ENCODE data around the gene ABLIM1.

ABLIM1 gene

GRCh38 chr10:114648368-114648767 lies 9.7 kb downstream of the ABLIM1 start:
- DNase-seq (ENCODE audit: low read depth): no peak
- H3K4me3 ChIP-seq (ENCODE audit: low read depth, low read length): no peak overlapping the region
- TF ChIP-seq, protein P1, sequence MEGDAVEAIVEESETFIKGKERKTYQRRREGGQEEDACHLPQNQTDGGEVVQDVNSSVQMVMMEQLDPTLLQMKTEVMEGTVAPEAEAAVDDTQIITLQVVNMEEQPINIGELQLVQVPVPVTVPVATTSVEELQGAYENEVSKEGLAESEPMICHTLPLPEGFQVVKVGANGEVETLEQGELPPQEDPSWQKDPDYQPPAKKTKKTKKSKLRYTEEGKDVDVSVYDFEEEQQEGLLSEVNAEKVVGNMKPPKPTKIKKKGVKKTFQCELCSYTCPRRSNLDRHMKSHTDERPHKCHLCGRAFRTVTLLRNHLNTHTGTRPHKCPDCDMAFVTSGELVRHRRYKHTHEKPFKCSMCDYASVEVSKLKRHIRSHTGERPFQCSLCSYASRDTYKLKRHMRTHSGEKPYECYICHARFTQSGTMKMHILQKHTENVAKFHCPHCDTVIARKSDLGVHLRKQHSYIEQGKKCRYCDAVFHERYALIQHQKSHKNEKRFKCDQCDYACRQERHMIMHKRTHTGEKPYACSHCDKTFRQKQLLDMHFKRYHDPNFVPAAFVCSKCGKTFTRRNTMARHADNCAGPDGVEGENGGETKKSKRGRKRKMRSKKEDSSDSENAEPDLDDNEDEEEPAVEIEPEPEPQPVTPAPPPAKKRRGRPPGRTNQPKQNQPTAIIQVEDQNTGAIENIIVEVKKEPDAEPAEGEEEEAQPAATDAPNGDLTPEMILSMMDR (IDR thresholded peaks at IDR 0.05; ENCODE audit: low read depth, low read length, missing control alignments): no peak

- no peak for DNase-seq (ENCODE audit: low read depth)
- no peak overlapping the region for H3K4me3 ChIP-seq (ENCODE audit: low read depth, low read length)
- TF ChIP-seq, protein P1 (IDR thresholded peaks at IDR 0.05; ENCODE audit: low read depth, low read length, missing control alignments): no peak
Measured at GRCh38 chr10:114647545-114648138, 10.4 kb downstream of the ABLIM1 start.

- DNase-seq (ENCODE audit: low read depth): no peak
- TF ChIP-seq, protein P1 (IDR thresholded peaks at IDR 0.05; ENCODE audit: low read depth, low read length, missing control alignments): no peak
- no peak overlapping the region for H3K4me3 ChIP-seq (ENCODE audit: low read depth, low read length)
Measured at GRCh38 chr10:114646426-114646825, 11.6 kb downstream of the ABLIM1 start.

- TF ChIP-seq, protein P1 (IDR thresholded peaks at IDR 0.05; ENCODE audit: low read depth, low read length, missing control alignments): no peak
- DNase-seq (ENCODE audit: low read depth): no peak
- H3K4me3 ChIP-seq (ENCODE audit: low read depth, low read length): no peak overlapping the region
Measured at GRCh38 chr10:114645706-114646105, 12.4 kb downstream of the ABLIM1 start.

- DNase-seq (ENCODE audit: low read depth): no peak
- TF ChIP-seq, protein P1 (IDR thresholded peaks at IDR 0.05; ENCODE audit: low read depth, low read length, missing control alignments): no peak
- H3K4me3 ChIP-seq (ENCODE audit: low read depth, low read length): no peak overlapping the region
Measured at GRCh38 chr10:114643158-114643557, 14.9 kb downstream of the ABLIM1 start.

DNA sequence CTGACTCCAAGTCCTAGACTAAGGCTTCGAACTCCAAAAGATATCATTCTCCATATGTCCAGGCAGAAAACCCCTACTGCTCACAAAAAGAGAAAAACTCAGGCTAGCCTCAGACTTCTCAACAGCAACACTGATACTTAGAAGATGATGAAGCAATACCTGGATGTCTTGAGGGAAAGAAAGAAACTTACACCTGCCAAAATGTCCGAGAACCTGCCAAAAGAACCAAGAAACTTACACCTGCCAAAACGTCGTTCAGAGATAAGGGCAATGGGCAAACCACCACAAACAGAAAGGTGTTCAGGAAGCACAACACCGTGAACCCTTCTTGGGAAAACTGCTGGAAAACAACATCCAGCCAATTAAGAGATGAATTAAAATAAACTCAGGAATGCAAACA lies 15.3 kb downstream of the ABLIM1 start:
- TF ChIP-seq, protein P1 (IDR thresholded peaks at IDR 0.05; ENCODE audit: low read depth, low read length, missing control alignments): no peak
- no peak for DNase-seq (ENCODE audit: low read depth)
- H3K4me3 ChIP-seq (ENCODE audit: low read depth, low read length): no peak overlapping the region
